ENCODE data around the gene KDM3A. TPM values are rescaled to one million over a fixed set of nuclear protein-coding genes. Genes with fewer than 3 reads are reported as not detected.

KDM3A gene
- total RNA-seq, 4 donors from 2014 or later: 22.5 to 54.3 (median 48.6) TPM

DNA sequence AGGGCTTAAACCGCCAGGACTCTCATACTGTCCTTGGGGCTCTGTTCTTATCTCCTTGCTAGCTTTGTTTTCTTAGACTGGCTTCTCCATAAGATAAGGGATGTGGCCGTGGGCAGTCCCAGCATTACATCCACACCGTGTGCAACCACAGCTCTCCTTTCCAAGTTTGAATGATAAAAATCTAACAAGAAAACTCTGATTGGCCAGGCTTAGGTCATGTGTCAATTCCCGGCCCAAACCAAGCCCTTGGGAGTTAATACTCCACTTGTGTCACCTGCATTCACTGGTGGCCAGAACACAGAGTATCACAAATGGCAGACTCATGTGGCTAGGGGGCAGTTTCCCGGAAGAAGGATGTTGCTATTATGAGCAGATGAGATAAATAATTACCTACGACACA lies 43.2 kb upstream of the KDM3A start:
- no peak for TF ChIP-seq POLR2A (IDR thresholded peaks at IDR 0.05)
- TF ChIP-seq, protein P1, sequence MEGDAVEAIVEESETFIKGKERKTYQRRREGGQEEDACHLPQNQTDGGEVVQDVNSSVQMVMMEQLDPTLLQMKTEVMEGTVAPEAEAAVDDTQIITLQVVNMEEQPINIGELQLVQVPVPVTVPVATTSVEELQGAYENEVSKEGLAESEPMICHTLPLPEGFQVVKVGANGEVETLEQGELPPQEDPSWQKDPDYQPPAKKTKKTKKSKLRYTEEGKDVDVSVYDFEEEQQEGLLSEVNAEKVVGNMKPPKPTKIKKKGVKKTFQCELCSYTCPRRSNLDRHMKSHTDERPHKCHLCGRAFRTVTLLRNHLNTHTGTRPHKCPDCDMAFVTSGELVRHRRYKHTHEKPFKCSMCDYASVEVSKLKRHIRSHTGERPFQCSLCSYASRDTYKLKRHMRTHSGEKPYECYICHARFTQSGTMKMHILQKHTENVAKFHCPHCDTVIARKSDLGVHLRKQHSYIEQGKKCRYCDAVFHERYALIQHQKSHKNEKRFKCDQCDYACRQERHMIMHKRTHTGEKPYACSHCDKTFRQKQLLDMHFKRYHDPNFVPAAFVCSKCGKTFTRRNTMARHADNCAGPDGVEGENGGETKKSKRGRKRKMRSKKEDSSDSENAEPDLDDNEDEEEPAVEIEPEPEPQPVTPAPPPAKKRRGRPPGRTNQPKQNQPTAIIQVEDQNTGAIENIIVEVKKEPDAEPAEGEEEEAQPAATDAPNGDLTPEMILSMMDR (IDR thresholded peaks at IDR 0.05): no peak
- Histone ChIP-seq H3K36me3 (no peaks in the 10 kb centered on the region), H3K4me1 (no peaks in the 10 kb centered on the region), H3K9me3 (no peaks in the 10 kb centered on the region), H3K4me3 (no peak overlapping the region), H3K27me3 (no peaks in the 10 kb centered on the region), H3K27ac (no peak overlapping the region)
- DNase-seq: no peak
- intact Hi-C loops (cut with DNase I; ENCODE audit: low total_unique reads): no loop called here

DNA sequence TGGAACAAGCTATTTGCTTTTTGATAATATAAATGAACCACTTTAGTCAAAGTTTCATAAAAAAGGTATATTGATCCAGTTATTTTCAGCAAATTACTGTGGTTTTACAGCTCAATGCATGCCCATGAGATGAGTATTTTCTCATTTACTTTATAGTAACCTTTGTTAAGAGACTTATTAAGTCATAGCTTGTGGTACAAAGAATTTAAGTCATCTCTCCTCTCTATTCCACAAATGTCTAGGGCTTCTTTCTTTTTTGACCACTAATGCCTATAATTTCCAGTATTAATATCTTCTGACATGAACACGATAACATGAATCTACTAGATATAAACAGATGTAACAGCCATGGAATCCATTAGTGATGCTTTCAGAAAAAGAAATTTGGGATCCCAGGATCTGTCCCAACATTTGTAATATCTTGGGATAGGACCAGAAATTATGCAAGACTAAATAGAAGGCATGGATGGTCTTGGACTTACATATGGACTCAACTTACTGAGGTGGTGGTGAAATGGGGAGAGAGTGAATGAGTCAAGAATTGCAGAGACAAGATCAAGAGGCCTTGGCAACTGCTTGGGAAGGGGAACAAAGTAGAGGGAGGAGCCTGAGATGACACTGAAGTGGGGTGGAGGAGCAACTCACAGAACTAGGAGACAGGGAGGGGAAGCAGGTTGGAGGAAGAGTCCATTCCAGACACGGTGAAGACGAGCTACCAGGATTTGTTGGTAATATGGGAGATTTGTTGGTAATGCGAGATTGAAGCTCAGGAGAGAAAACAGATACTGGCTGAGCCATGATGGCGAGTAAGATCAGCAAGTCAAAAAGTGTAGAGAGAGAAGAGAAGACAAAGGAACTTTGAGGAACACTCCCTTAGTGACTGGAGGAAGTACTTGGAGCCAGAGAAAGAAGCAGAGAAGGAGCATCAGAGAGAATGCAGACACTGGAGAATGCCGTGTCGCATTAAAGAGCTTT lies 42.4 kb upstream of the KDM3A start:
- no peak for TF ChIP-seq POLR2A (IDR thresholded peaks at IDR 0.05)
- TF ChIP-seq, protein P1 (IDR thresholded peaks at IDR 0.05): no peak
- no peaks in the 10 kb centered on the region for H3K9me3 ChIP-seq
- no peaks in the 10 kb centered on the region for H3K4me1 ChIP-seq
- H3K27me3 ChIP-seq: no peaks in the 10 kb centered on the region
- no peak overlapping the region for H3K27ac ChIP-seq
- DNase-seq: no peak
- no peaks in the 10 kb centered on the region for H3K36me3 ChIP-seq
- H3K4me3 ChIP-seq: no peak overlapping the region
- intact Hi-C loops (cut with DNase I; ENCODE audit: low total_unique reads): no loop called here

DNA sequence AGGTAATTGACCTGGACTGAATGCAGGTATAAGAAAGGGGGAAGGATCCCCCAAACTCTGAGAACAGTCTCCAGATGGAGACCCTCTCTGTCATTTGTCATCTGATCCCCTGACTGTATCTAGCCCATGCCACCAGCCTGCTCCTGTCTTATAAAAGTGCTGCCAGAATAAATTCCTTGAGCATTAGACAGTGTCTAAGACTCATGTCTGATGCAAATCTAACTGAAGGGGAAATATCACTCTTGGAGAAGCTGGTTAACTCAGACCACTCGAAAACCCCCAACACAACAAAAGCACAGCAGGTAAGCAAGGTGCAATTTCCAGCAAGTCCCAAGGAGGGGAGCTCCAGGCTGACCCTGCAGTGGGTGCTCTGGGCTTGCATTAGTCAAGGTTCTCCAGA lies 40.9 kb upstream of the KDM3A start:
- H3K27ac ChIP-seq: no peak overlapping the region
- intact Hi-C loops (cut with DNase I; ENCODE audit: low total_unique reads): no loop called here
- TF ChIP-seq, protein P1 (IDR thresholded peaks at IDR 0.05): no peak
- no peak for TF ChIP-seq POLR2A (IDR thresholded peaks at IDR 0.05)
- DNase-seq: no peak
- no peaks in the 10 kb centered on the region for H3K36me3 ChIP-seq
- no peak overlapping the region for H3K4me3 ChIP-seq
- H3K27me3 ChIP-seq: no peaks in the 10 kb centered on the region
- no peaks in the 10 kb centered on the region for H3K9me3 ChIP-seq
- no peaks in the 10 kb centered on the region for H3K4me1 ChIP-seq

DNA sequence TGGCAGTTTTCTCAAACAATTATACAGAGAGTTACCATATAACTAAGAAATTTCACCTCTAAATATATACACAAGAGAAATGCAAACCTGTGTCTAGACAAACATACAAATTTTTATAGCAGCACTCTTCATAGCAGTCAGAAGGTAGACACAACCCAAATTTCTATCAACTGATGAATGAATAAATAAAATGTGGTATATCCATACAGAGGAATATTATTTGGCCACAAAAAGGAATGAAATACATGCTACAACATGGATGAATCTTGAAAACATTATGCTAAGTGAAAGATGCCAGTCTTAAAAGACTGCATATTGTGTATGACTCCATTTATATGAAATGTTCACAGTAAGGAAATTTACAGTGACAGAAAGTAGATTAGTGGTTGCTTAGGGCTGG lies 30.6 kb upstream of the KDM3A start:
- DNase-seq: no peak
- intact Hi-C loops (cut with DNase I; ENCODE audit: low total_unique reads): no loop called here
- H3K4me1 ChIP-seq: no peaks in the 10 kb centered on the region
- no peaks in the 10 kb centered on the region for H3K27me3 ChIP-seq
- TF ChIP-seq POLR2A (IDR thresholded peaks at IDR 0.05): no peak
- TF ChIP-seq, protein P1 (IDR thresholded peaks at IDR 0.05): no peak
- no peaks in the 10 kb centered on the region for H3K9me3 ChIP-seq
- H3K4me3 ChIP-seq: no peak overlapping the region
- no peak overlapping the region for H3K27ac ChIP-seq
- H3K36me3 ChIP-seq: no peaks in the 10 kb centered on the region

DNA sequence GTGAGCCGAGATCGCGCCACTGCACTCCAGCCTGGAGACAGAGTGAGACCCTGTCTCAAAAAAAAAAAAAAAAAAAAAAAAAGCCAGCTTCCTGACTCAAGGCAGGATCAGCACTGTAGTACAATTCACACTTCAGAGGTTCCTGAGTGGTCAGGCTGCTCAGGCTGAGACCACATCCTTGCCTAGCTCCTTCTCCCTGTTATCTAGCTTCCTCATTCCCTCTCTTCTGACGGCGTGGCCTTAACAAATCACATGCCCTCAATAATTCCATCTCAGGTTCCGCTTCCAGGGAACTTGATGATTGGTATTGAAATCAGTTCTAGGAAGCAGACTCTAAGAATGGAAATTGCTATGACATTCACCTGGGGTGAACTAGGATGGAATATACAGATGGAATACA lies 29.8 kb upstream of the KDM3A start:
- H3K27ac ChIP-seq: no peak overlapping the region
- DNase-seq: no peak
- H3K27me3 ChIP-seq: no peaks in the 10 kb centered on the region
- no peaks in the 10 kb centered on the region for H3K9me3 ChIP-seq
- intact Hi-C loops (cut with DNase I; ENCODE audit: low total_unique reads): no loop called here
- H3K4me1 ChIP-seq: no peaks in the 10 kb centered on the region
- H3K4me3 ChIP-seq: no peak overlapping the region
- TF ChIP-seq, protein P1 (IDR thresholded peaks at IDR 0.05): no peak
- TF ChIP-seq POLR2A (IDR thresholded peaks at IDR 0.05): no peak
- no peaks in the 10 kb centered on the region for H3K36me3 ChIP-seq
